B cell (primary cell): ENCODE measurements around the gene CBX2. TPM values are rescaled to one million over a fixed set of nuclear protein-coding genes. Genes with fewer than 3 reads are reported as not detected.

Source experiments
- ATAC-seq: fragments of 200-7000 bp; cut with Tn5 transposase; one replicate; pipeline ENCODE4 v1.10.0; 2021; ENCODE audit warnings: low read depth, mild to moderate bottlenecking, moderate number of reproducible peaks, moderate library complexity
- CTCF ChIA-PET: fragments of 350-600 bp; sonication (Branson Sonifier 250); formaldehyde crosslinking; loops from one replicate; lab custom pipeline; 2021; ENCODE audit warnings: antibody characterized with exemption, inconsistent platforms; lab: Charles Lee
- POLR2A ChIA-PET: fragments of 350-600 bp; sonication (Branson Sonifier 250); formaldehyde crosslinking; loops from one replicate; lab custom pipeline; 2021; ENCODE audit warnings: antibody characterized with exemption; lab: Charles Lee
- DNase-seq: peaks from one replicate; pipeline ENCODE4 v3.0.0; 2013
- H2AFZ ChIP-seq: 2 replicates; pipeline ENCODE4 v1.6.1; 2012; ENCODE audit warnings: mild to moderate bottlenecking, low read depth, low read length; ENCODE audit not compliant: insufficient read depth, poor library complexity, severe bottlenecking
- H3K27ac ChIP-seq, 2 donors: 1 replicate in 1 of 2; 2 replicates in 1 of 2; pipeline ENCODE4 v1.5.1; 2012 to 2013; ENCODE audit warnings: low read length in 2 of 2, mild to moderate bottlenecking in 2 of 2, moderate library complexity in 1 of 2
- H3K27me3 ChIP-seq, 4 experiments: fragments of 200-600 bp in 1 of 4; sonication (generic) in 1 of 4; replicated peaks in 1 of 4; 1 replicate in 2 of 4; 2 replicates in 2 of 4; pipeline versions ENCODE4 v1.6.1 to v1.7.0; 2013 to 2016; ENCODE audit warnings: low read length in 3 of 4, mild to moderate bottlenecking in 2 of 4, mixed read lengths in 1 of 4, moderate library complexity in 1 of 4; ENCODE audit not compliant: insufficient read depth in 4 of 4, control insufficient read depth in 3 of 4; ENCODE audit errors: control extremely low read depth in 1 of 4
- H3K36me3 ChIP-seq, 2 experiments: replicated peaks in 1 of 2; 1 replicate in 1 of 2; 2 replicates in 1 of 2; pipeline versions ENCODE4 v1.6.1 to v1.7.1; 2013; ENCODE audit warnings: low read length in 1 of 2; ENCODE audit not compliant: insufficient read depth in 2 of 2, control insufficient read depth in 1 of 2; ENCODE audit errors: control extremely low read depth in 1 of 2, extremely low read depth in 1 of 2
- H3K4me1 ChIP-seq, 2 donors: fragments of 200-600 bp in 1 of 2; sonication (generic) in 1 of 2; 1 replicate in 1 of 2; 2 replicates in 1 of 2; pipeline versions ENCODE4 v1.5.1 to v1.6.1; 2013 to 2017; ENCODE audit warnings: low read length in 2 of 2; ENCODE audit not compliant: control insufficient read depth in 2 of 2, insufficient read depth in 2 of 2
- H3K4me2 ChIP-seq: replicated peaks from 2 replicates; pipeline ENCODE3; 2012; ENCODE audit warnings: mild to moderate bottlenecking, low read depth, low read length; ENCODE audit not compliant: poor library complexity, severe bottlenecking
- H3K4me3 ChIP-seq, 5 experiments: fragments of 200-600 bp in 1 of 5; sonication (generic) in 1 of 5; 1 replicate in 3 of 5; 2 replicates in 2 of 5; pipeline versions ENCODE4 v1.5.1 to v1.7.0; 2011 to 2016; ENCODE audit warnings: low read length in 4 of 5, mild to moderate bottlenecking in 4 of 5, low read depth in 2 of 5, control low read depth in 1 of 5, moderate library complexity in 1 of 5; ENCODE audit not compliant: insufficient read depth in 1 of 5; ENCODE audit errors: control extremely low read depth in 1 of 5, extremely low read depth in 1 of 5
- H3K79me2 ChIP-seq: fragments of 200-600 bp; sonication (generic); one replicate; pipeline ENCODE4 v1.6.0; 2016; ENCODE audit warnings: low read length; ENCODE audit not compliant: control insufficient read depth, insufficient read depth
- H3K9ac ChIP-seq: fragments of 200-600 bp; sonication (generic); 2 replicates; pipeline ENCODE4 v1.6.1; 2017; ENCODE audit warnings: mild to moderate bottlenecking, low read length, moderate library complexity
- H3K9me3 ChIP-seq, 3 donors: one replicate each; pipeline versions ENCODE4 v1.6.1 to v1.7.1; 2013; ENCODE audit warnings: low read length in 2 of 3; ENCODE audit not compliant: control insufficient read depth in 2 of 3, insufficient read depth in 1 of 3; ENCODE audit errors: control extremely low read depth in 1 of 3
- H4K20me1 ChIP-seq: 2 replicates; pipeline ENCODE4 v1.6.0; 2012; ENCODE audit warnings: mild to moderate bottlenecking, low read length; ENCODE audit not compliant: insufficient read depth, control insufficient read depth, poor library complexity, severe bottlenecking
- H3K27ac Mint-ChIP-seq: one replicate; pipeline ENCODE4 v1.8.0; 2021; ENCODE audit warnings: mixed read lengths
- H3K27me3 Mint-ChIP-seq: one replicate; pipeline ENCODE4 v1.8.0; 2021; ENCODE audit warnings: mixed read lengths
- H3K4me1 Mint-ChIP-seq: one replicate; pipeline ENCODE4 v1.8.0; 2021; ENCODE audit warnings: mixed read lengths
- H3K4me3 Mint-ChIP-seq: one replicate; pipeline ENCODE4 v1.8.0; 2021; ENCODE audit warnings: mixed read lengths
- H3K9me3 Mint-ChIP-seq: one replicate; pipeline ENCODE4 v1.8.0; 2022; ENCODE audit warnings: mixed read lengths; ENCODE audit not compliant: insufficient read depth
- CTCF ChIP-seq: fragments of 200-600 bp; IDR thresholded peaks from one replicate; pipeline ENCODE4 v1.8.0; 2022; ENCODE audit warnings: antibody characterized with exemption, mild to moderate bottlenecking
- EZH2 ChIP-seq: IDR thresholded peaks from 2 replicates; pipeline ENCODE4 v1.6.1; 2012; ENCODE audit warnings: borderline replicate concordance, low read depth, mild to moderate bottlenecking, moderate library complexity, low read length; ENCODE audit not compliant: insufficient read depth, poor library complexity, severe bottlenecking
- WGBS: methylation state at CpG from one replicate; pipeline ENCODE4 v1.1.5; 2013; ENCODE audit warnings: missing lambda C conversion rate; ENCODE audit not compliant: insufficient coverage; 5-methylcytosine and 5-hydroxymethylcytosine counted together
- intact Hi-C: fragments of 100-400 bp; cut with micrococcal nuclease; formaldehyde crosslinking; loops from one replicate; pipeline ENCODE4 v1.10.0; 2022
- polyA plus RNA-seq: library from polyadenylated mRNA; depleted of rRNA; stranded (reverse); fragments of >200 nt; gene quantifications from 2 replicates; pipeline ENCODE4 v1.2.3, GENCODE V29; 2012
- total RNA-seq, 2 donors: library from RNA; stranded (reverse); fragments of 120-200 nt in 1 of 2; gene quantifications; 1 replicate in 1 of 2; 2 replicates in 1 of 2; pipeline versions ENCODE4 v1.2.3 to v1.2.4, GENCODE V29; 2013 to 2022

CBX2 gene
- total and polyA plus RNA-seq, 2 donors (not counting 1 experiment from before 2014, with no cell fraction given) = 0.10 to 0.47 TPM

GRCh38 chr17:79814974-79815835 is 37.3 kb downstream of the CBX2 start:
- Mint-ChIP-seq H3K27me3 (peaks cover 50% of the 10 kb centered on the region), H3K27ac (no peak overlapping the region), H3K4me1 (peaks cover 25% of the 10 kb centered on the region), H3K4me3 (no peak overlapping the region), H3K9me3 (no peaks in the 10 kb centered on the region)
- no peak overlapping the region for H3K4me3 ChIP-seq
- H3K27ac ChIP-seq = no peak overlapping the region
- intact Hi-C loops = loop anchor here (1.0 kb wide), 2 partner anchors 14 to 27 kb away; no protein-coding TSS in a partner anchor
- peak overlapping the region; percentile 26 for H3K9ac ChIP-seq
- H3K27me3 ChIP-seq = peaks cover 0 to 72% (median 49%) of the 10 kb centered on the region in 4 experiments
- no peaks in the 10 kb centered on the region for H3K36me3 ChIP-seq
- peak overlapping the region; percentile 63 for H3K4me2 ChIP-seq
- H3K4me1 ChIP-seq = peaks cover 46% of the 10 kb centered on the region in 2 donors
- WGBS = 5% methylated on average over 96 of the region's 96 CpGs
- TF ChIP-seq EZH2 (peak; percentile 93), CTCF (no peak)
- H4K20me1 ChIP-seq = peaks cover 39% of the 10 kb centered on the region
- no peaks in the 10 kb centered on the region for H3K79me2 ChIP-seq
- ChIA-PET POLR2A (interaction anchor here (1.5 to 2.3 kb wide), 3 partner anchors 16 to 24 kb away, joined by 4 to 7 read pairs (median 5); partner anchors contain the start of gene CBX4), CTCF (interaction anchor here (0.9 to 3.6 kb wide), 5 partner anchors 10 to 28 kb away, joined by 4 to 21 read pairs (median 11); partner anchors contain the start of gene CBX4)
- peak; percentile 69 for DNase-seq
- peak overlapping the region; percentile 19 for H2AFZ ChIP-seq
- ATAC-seq = no peak
- peaks cover 0 to 38% (median 0%) of the 10 kb centered on the region in 3 donors for H3K9me3 ChIP-seq
